Nephron progenitor cell (in vitro differentiated cells): ENCODE results near the gene ADAMTSL3.

Experiments used
- DNase-seq: peaks from one replicate; pipeline ENCODE4 v3.0.0; 2021
- H3K27ac Mint-ChIP-seq: 2 replicates; pipeline ENCODE4 v1.8.0; 2021; ENCODE audit warnings: mild to moderate bottlenecking, moderate library complexity, mixed read lengths
- H3K27me3 Mint-ChIP-seq: 2 replicates; pipeline ENCODE4 v1.8.0; 2021; ENCODE audit warnings: mild to moderate bottlenecking, low read depth, mixed read lengths; ENCODE audit not compliant: poor library complexity
- H3K36me3 Mint-ChIP-seq: 2 replicates; pipeline ENCODE4 v1.8.0; 2021; ENCODE audit warnings: low read depth, mixed read lengths
- H3K4me1 Mint-ChIP-seq: 2 replicates; pipeline ENCODE4 v1.8.0; 2021; ENCODE audit warnings: mixed read lengths
- H3K4me3 Mint-ChIP-seq: 2 replicates; pipeline ENCODE4 v1.8.0; 2021; ENCODE audit warnings: mild to moderate bottlenecking, moderate library complexity, mixed read lengths
- H3K9me3 Mint-ChIP-seq: 2 replicates; pipeline ENCODE4 v1.8.0; 2021; ENCODE audit warnings: mild to moderate bottlenecking, moderate library complexity, mixed read lengths
- CTCF ChIP-seq: fragments of 200-600 bp; sonication (generic); IDR thresholded peaks from 2 replicates; pipeline ENCODE4 v1.5.0; 2021; ENCODE audit warnings: antibody characterized with exemption

Gene ADAMTSL3

GRCh38 chr15:83652626-83653204 lies 1.2 kb upstream of the ADAMTSL3 start:
- H3K4me1 Mint-ChIP-seq: no peaks in the 10 kb centered on the region
- peak overlapping the region; percentile 67 for H3K4me3 Mint-ChIP-seq
- H3K36me3 Mint-ChIP-seq: no peaks in the 10 kb centered on the region
- H3K9me3 Mint-ChIP-seq: peaks cover 7% of the 10 kb centered on the region
- H3K27ac Mint-ChIP-seq: no peak overlapping the region
- H3K27me3 Mint-ChIP-seq: peaks cover 90% of the 10 kb centered on the region
- DNase-seq: no peak
- no peak for TF ChIP-seq CTCF

GRCh38 chr15:83653288-83653638 lies 660 bp upstream of the ADAMTSL3 start:
- H3K36me3 Mint-ChIP-seq: no peaks in the 10 kb centered on the region
- peak overlapping the region; percentile 67 for H3K4me3 Mint-ChIP-seq
- H3K27ac Mint-ChIP-seq: no peak overlapping the region
- TF ChIP-seq CTCF: no peak
- no peak for DNase-seq
- peaks cover 92% of the 10 kb centered on the region for H3K27me3 Mint-ChIP-seq
- H3K9me3 Mint-ChIP-seq: peaks cover 7% of the 10 kb centered on the region
- no peaks in the 10 kb centered on the region for H3K4me1 Mint-ChIP-seq

- H3K27ac Mint-ChIP-seq: no peak overlapping the region
- no peaks in the 10 kb centered on the region for H3K36me3 Mint-ChIP-seq
- peak; percentile 53 for DNase-seq
- H3K27me3 Mint-ChIP-seq: peaks cover 93% of the 10 kb centered on the region
- H3K4me3 Mint-ChIP-seq: peak overlapping the region; percentile 72
- TF ChIP-seq CTCF: no peak
- H3K4me1 Mint-ChIP-seq: no peaks in the 10 kb centered on the region
- H3K9me3 Mint-ChIP-seq: peaks cover 7% of the 10 kb centered on the region
Measured at GRCh38 chr15:83654379-83655236, 685 bp downstream of the ADAMTSL3 start.

GRCh38 chr15:83655237-83655616 lies 1.3 kb downstream of the ADAMTSL3 start:
- no peak overlapping the region for H3K27ac Mint-ChIP-seq
- no peaks in the 10 kb centered on the region for H3K4me1 Mint-ChIP-seq
- H3K4me3 Mint-ChIP-seq: peak overlapping the region; percentile 72
- H3K9me3 Mint-ChIP-seq: peaks cover 12% of the 10 kb centered on the region
- no peaks in the 10 kb centered on the region for H3K36me3 Mint-ChIP-seq
- no peak for DNase-seq
- no peak for TF ChIP-seq CTCF
- H3K27me3 Mint-ChIP-seq: peaks cover 92% of the 10 kb centered on the region

GRCh38 chr15:83656192-83656591 lies 2.3 kb downstream of the ADAMTSL3 start:
- Mint-ChIP-seq H3K9me3 (peaks cover 15% of the 10 kb centered on the region), H3K4me3 (no peak overlapping the region), H3K4me1 (no peaks in the 10 kb centered on the region), H3K27ac (no peak overlapping the region), H3K27me3 (peaks cover 82% of the 10 kb centered on the region), H3K36me3 (no peaks in the 10 kb centered on the region)
- no peak for DNase-seq
- no peak for TF ChIP-seq CTCF
